ENCODE data around the gene TMEM132C.

- no peak for TF ChIP-seq CTCF (IDR thresholded peaks at IDR 0.05; ENCODE audit: insufficient read depth, low read length)
- TF ChIP-seq POLR2AphosphoS5 (IDR thresholded peaks at IDR 0.05; ENCODE audit: low read depth) = no peak
- TF ChIP-seq REST (IDR thresholded peaks at IDR 0.05; ENCODE audit: insufficient replicate concordance, low read depth) = no peak
Measured at GRCh38 chr12:128675576-128675975, 408.6 kb downstream of the TMEM132C start.

Data from HL-60 (cell line).